ENCODE measurements around the gene SLC25A31.
A peak's percentile ranks its signal among the peaks of the same experiment; 100 is the strongest.

SLC25A31 gene

DNA sequence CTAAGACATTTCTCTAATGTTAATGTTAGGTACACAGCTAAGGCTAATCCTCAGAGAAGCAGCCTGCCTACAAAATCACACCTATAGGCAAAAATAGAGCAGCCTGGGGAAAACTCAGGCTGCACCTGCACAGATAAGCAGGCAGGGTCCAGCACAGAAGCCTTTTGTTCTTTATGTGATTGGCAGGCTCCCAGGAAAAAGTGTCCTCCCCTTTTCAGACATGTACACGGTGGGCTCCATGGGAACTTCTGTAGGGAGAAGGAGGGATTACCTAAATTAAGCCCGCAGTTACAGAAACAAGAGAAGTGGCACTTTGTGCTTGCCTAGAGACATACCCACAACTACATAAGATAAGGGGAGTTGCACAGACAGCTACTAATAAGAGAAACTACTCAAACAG, 47.9 kb downstream of the SLC25A31 start:
- DNase-seq = no peak

DNA sequence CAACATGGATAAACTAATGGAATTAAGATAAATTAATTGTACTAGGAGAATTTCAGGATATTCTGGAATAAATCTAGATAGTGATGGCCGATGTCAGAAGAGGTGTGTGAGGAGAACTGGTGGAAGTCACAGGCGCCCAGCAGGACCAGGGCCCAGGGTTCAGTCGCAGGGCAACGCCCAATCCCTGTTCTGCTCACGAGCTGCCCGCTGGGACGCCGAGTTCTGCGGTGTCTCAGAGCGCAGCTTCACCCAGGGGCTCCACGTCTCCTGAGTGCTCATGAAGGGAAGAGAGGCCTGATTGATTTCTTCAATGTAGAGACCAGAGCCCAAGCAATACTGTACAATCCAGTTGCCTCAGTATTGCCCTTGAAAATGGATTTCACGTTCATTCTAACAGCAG, 50.4 kb downstream of the SLC25A31 start:
- DNase-seq = no peak

DNA sequence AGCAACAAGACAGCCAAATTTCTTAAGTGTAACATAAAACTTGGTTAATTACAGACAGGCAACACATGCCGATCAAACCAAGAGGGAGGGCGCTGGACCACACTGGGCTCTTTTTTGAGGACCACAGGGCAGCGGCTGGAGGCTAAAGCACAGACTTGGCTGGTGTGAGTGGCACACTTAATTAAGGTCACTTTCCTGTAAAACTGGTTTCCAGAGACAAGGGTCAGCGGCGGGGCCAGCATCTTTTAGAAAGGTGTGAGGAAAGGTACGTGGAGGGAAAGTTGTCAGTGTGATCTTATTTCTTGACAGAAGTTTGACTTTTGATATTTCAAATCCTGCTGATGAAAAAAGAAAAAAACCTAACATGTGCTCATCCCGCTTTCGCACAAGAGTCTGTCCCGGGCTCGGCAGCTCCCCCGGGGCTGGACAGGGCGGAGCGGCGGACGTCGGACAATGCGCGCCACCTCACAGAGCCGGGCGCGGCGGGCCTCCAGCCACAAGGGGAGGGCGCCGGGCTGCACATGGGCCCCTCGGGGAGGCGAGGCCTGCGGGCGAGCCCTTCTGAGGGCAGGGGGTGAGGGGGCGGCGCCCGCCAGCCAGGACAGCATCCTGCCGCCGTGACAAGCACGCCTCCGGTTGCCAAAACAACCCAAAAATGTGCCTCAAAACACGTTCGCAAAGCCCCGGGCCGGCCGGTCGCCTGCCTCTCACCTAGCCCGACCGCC, 51.3 kb downstream of the SLC25A31 start:
- DNase-seq = no peak

DNA sequence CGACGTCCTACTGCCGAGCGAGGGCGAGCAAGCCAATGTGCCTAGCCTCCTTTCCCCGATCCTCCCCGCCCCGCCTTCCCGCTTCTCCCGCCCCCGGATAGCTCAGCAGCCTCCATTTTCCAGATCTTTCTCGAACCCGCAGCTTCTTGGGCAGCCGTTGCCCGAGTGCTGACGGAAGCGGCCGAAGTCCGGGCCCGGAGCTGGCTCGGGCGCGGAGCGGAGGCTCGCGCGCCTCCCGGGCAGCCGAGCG, 51.8 kb downstream of the SLC25A31 start:
- peak; percentile 8 for DNase-seq

DNA sequence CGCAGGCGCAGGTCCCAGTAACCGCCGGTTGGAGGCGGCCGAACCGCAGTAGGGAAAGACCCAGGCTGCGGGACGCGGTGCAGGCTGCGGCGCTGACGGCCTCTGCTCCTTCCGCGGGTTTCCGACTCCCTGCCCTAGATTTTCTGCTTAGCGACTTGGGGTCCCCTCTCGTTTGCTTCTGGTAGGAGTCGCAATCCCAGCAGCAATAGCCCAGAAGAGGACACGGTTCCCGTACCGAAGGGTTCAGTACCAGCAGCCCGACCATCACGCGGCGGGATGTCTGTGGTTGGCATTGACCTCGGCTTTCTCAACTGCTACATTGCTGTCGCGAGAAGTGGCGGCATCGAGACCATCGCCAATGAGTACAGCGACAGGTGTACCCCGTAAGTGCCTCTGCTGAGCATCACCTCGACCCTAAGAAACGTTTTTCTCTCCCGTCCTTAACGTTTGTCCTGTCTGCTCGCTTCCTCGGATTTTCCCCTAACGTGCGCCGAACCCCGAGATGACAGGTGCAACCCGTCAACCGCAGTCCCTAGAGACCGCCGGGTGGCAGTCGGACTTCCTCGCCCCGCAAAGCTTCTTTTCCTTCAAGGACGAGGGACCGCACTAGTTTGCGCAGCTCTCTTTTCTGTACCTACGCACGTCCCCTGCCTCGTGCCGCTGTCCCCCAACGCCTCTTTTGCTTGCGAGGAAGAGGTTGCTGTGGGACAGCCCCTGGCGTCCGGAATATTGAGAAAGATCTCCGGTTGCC, 52.2 kb downstream of the SLC25A31 start, which contains the start of gene HSPA4L:
Gene HSPA4L, plus strand, starts transcription at position 48 of the 751 bp plus-strand sequence. Its CDS starts 229 bp downstream, at position 277.
- DNase-seq = no peak

DNA sequence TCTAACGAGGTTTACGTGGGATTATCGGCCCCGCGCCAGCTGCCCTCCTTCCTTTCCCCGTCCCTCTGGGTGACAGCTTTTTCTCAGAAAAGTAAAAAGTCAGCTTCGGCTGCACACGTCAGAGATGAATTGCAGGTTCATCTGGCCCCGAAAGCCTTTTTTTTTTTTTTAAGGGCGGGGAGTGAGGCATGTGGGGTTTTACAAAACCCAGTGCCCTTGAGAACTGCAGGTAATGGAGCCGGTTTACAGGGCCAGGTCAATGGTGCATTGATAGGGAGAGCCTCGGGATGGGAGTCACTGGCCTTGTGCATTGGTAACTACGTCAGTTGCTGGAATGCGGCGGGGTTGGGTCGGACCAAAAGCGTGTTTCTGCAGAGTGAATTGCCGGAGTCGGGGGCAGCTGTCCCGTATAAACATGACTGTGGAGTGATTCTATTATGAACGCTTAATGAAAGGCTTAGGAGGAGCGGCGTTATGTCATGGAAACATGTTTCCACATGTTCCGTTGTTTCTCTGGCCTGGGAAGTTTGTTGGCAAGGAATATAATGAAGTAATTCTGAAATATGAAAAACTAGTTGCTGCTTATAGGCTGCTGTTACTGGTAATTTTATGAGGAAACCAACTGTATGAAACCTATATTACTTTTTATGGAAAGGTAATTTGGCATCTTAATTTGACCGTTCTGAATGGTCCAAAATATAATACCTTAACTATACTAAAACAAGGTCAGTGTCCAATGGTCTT, 53.0 kb downstream of the SLC25A31 start:
- DNase-seq = no peak

DNA sequence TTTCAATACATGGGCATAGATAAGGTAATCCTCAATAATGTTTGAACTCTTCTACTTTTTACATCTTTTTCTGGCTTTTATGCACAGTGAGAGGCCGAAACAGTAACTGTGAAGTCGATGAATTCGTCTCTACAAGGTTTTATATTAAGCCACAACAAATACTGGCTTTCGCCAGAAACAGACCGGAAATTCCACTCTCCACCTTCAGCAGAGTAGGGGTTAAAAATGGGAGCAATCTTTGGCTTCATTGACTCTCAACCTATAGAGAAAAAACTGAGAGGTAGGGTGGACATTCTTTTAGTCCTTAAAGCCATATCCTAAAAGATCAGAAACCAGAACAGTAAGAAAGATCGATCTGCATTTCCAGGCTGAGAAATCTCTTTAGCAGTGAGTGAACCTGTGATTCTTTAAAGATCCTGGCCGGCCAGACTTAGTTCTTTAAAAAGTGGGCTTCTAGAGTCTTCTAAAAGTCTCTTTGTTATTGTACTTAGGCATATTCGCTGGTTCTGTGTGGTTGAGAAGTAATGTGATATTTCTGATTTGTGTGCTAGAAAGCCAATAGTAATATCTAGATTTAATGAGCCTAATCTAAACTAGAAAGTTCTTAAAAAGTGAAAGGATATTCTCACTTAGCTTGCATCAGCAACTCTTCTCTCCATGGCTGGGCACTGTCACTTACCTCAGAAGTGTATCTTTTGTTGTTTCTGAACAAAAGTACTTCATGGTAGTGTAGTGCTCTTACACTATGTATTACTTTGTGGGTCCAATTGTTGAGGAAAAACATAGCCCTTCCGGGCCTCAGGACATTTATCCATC, 54.0 kb downstream of the SLC25A31 start:
- DNase-seq = no peak

DNA sequence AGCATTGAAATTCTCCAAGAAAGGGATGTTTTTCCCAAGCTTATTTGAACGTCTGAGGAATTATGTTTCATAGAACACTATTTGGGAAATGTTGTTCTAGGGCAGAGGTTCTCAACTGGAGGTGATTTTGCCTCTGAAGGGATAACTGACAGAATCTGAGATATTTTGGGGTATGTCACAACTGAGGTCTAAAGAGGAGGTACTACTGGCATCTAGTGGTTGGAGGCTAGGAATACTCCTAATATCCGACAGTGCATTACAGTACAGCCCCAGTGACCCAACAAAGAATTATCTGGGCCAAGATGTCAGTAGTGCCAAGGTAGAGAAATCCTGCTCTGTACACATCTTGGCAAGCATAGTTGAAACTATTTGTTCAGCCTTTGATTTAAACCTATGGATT, 58.3 kb downstream of the SLC25A31 start:
- no peak for DNase-seq

DNA sequence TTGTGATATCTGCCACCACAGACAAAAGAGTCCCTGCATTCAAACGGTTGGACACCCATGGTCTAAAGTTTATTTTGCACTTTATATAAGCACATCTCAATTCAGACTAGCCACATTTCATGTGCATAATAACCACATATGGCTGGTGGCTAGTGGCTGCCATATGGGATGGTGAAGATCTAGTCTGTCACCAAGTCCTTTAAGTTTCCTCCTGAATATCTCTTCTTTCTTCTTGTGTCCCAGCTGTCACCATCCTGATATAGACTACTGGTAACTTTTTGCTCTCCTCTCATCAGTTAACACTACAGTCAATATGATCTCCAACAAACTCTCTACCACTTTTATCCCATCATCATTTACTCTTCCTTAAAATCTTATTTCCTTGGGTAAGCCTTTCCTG, 61.2 kb downstream of the SLC25A31 start:
- no peak for DNase-seq

DNA sequence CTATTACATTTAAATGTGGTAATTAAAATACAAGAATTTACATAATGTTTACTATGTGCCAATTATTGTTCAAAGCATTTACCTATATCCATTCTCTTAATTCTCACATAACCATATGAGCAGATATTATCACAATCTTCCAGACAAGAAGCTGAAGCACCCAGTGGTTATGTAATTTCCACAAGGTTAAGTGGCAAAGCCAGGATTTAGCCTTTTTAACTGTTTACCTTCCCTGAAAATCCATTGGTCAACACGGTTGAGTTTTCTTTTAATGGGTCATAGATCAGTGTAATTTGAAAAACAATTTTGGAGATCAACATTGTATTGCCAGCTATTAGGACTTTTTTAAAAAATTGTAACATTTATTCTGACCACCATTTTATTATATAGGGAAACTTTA, 63.3 kb downstream of the SLC25A31 start:
- DNase-seq = no peak

DNA sequence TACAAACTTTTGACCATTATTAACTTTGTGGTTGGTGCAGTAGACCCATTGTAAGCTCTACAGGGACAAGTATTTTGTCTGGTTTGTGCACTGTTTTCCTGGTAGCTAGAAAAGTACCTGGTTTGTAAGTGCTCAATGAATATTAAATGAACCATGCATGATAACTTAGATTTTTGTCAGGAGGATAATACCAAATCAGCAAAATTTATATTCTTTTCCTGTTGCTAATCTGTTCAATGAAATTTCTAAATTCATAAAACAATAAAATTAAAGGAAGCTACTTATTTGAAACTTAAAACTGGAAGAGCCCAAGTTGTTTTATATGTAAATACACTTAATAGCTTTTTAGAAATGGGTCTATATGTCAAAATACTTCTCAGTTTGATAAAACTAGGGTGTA, 69.5 kb downstream of the SLC25A31 start:
- DNase-seq = no peak

DNA sequence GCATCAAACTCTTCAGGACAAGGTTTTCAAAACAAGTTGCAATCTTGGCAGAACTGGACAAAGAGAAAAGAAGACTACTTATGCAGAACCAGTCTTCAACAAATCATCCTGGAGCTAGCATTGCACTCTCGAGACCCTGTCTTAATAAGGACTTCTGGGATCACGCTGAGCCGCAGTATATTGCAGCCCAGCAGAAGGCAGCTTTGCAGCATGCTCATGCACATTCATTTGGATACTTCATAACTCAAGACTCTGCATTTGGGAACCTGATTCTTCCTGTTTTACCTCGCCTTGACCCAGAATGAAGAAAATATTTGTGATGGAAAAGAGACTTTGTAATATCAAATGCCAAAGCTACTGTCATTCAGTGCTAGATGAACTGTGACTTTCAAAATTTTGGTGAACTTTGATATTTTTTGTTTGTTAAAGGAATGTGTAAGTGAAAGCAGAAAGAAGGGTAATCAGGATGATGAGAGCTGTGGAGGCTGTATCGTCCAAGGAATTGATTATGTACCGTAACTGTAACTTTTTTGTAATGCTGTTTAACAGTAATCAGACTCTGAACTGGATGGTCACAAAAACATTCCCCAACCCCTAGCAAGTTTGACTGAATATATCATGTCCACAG, 79.1 kb downstream of the SLC25A31 start:
- DNase-seq = no peak

DNA sequence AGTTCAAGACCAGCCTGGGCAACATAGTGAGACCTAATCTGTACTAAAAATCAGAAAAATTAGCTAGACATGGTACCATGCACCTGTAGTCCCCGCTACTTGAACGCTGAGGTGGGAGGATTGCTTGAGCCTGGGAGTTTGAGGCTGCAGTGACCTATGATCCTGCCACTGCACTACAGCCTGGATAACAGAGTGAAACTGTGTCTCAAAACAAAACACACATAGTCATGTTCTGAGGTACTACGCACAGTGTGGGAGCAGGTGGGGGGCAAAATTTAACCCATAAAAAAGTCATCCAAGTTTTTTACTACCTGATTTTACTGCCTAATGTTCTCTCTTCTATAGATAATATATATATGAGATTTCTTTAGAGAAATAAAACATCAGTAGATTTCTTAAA, 80.4 kb downstream of the SLC25A31 start:
- no peak for DNase-seq

DNA sequence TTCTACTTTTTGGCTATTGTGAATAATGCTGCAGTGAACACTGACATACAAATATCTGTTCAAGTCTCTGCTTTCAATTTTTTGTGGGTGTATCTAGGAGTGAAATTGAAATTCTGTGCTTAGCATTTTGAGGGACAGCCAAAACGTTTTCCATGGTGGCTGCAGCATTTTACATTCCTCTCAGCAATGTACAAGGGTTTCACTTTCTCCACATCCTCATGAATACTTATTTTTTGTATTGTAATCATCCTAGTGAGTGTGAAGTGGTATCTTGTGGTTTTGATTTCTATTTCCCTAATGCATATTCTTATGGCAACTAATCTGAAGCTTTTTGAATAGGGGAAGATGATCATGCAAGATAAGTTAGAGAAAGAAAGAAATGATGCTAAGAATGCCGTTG, 92.2 kb downstream of the SLC25A31 start:
- no peak for DNase-seq
